Keratinocyte (primary cell): ENCODE results near the gene PPP1R16B. TPM values are rescaled to one million over a fixed set of nuclear protein-coding genes. Genes with fewer than 3 reads are reported as not detected.

Source experiments
- DNase-seq: peaks from one replicate; pipeline ENCODE4 v3.0.0-alpha.2; 2011; ENCODE audit warnings: low read depth, missing footprints, low spot score
- FAIRE-seq: peaks from 2 replicates; lab custom pipeline; 2011; peaks lifted over from hg19 to GRCh38; lab: Jason Lieb, UNC
- H2AFZ ChIP-seq: 2 replicates; pipeline ENCODE4 v1.6.0; 2012; ENCODE audit warnings: low read length, control low read depth, inconsistent platforms; ENCODE audit not compliant: control insufficient read depth
- H3K27ac ChIP-seq: 2 replicates; pipeline ENCODE4 v1.5.1; 2011; ENCODE audit warnings: low read length; ENCODE audit not compliant: control insufficient read depth, insufficient read depth
- H3K27me3 ChIP-seq: 3 replicates; pipeline ENCODE4 v1.6.0; 2011; ENCODE audit warnings: low read length; ENCODE audit not compliant: control insufficient read depth, insufficient read depth; ENCODE audit errors: extremely low read depth
- H3K36me3 ChIP-seq, 2 experiments: 2 replicates in 1 of 2; 3 replicates in 1 of 2; pipeline ENCODE4 v1.5.1; 2011; ENCODE audit warnings: low read length in 2 of 2, mild to moderate bottlenecking in 1 of 2; ENCODE audit not compliant: control insufficient read depth in 2 of 2, insufficient read depth in 2 of 2; ENCODE audit errors: extremely low read depth in 1 of 2
- H3K4me1 ChIP-seq: 3 replicates; pipeline ENCODE4 v1.5.1; 2011; ENCODE audit warnings: low read length; ENCODE audit not compliant: control insufficient read depth, insufficient read depth; ENCODE audit errors: extremely low read depth
- H3K4me2 ChIP-seq: 3 replicates; pipeline ENCODE4 v1.6.0; 2011; ENCODE audit warnings: low read depth, low read length; ENCODE audit not compliant: control insufficient read depth, insufficient read depth; ENCODE audit errors: extremely low read depth
- H3K4me3 ChIP-seq, 3 experiments: fragments of 200-600 bp in 1 of 3; sonication (generic) in 1 of 3; 2 replicates in 2 of 3; 3 replicates in 1 of 3; pipeline ENCODE4 v1.5.1; 2011 to 2016; ENCODE audit warnings: low read length in 3 of 3, mild to moderate bottlenecking in 3 of 3, control low read depth in 2 of 3, inconsistent platforms in 1 of 3, low read depth in 1 of 3, mixed read lengths in 1 of 3, mixed run types in 1 of 3, moderate library complexity in 1 of 3; ENCODE audit not compliant: control insufficient read depth in 2 of 3, insufficient read depth in 2 of 3; ENCODE audit errors: extremely low read depth in 1 of 3
- H3K79me2 ChIP-seq: 2 replicates; pipeline ENCODE4 v1.6.0; 2012; ENCODE audit warnings: low read length; ENCODE audit not compliant: control insufficient read depth, insufficient read depth
- H3K9ac ChIP-seq: 3 replicates; pipeline ENCODE4 v1.6.0; 2011; ENCODE audit warnings: low read length; ENCODE audit not compliant: control insufficient read depth, insufficient read depth; ENCODE audit errors: extremely low read depth
- H3K9me1 ChIP-seq: 3 replicates; pipeline ENCODE4 v1.6.0; 2011; ENCODE audit warnings: low read length; ENCODE audit not compliant: control insufficient read depth, insufficient read depth; ENCODE audit errors: extremely low read depth
- H3K9me3 ChIP-seq: 2 replicates; pipeline ENCODE4 v1.5.1; 2012; ENCODE audit warnings: low read depth, low read length; ENCODE audit not compliant: control insufficient read depth
- H4K20me1 ChIP-seq: 3 replicates; pipeline ENCODE4 v1.6.0; 2011; ENCODE audit warnings: low read length; ENCODE audit not compliant: control insufficient read depth, insufficient read depth; ENCODE audit errors: extremely low read depth
- EZH2 ChIP-seq: IDR thresholded peaks from one replicate; pipeline ENCODE4 v1.6.1; 2012; ENCODE audit warnings: inconsistent platforms, mild to moderate bottlenecking, low read length, moderate library complexity
- dilution Hi-C: fragments of 300-500 bp; cut with MboI; formaldehyde crosslinking; loops from one replicate; pipeline ENCODE4 v1.7.0; 2020; ENCODE audit warnings: low sequenced_read_pairs; ENCODE audit not compliant: extremely low pct_ligation_motif_present
- polyA plus RNA-seq, 5 experiments: library from polyadenylated mRNA; depleted of rRNA in 3 of 5; stranded (reverse) in 3 of 5; stranded (forward) in 1 of 5; unstranded in 1 of 5; fragments of >200 nt; gene quantifications; 1 replicate in 1 of 5; 2 replicates in 3 of 5; 3 replicates in 1 of 5; pipeline versions ENCODE4 v1.2.1 to v1.2.3, GENCODE V29; 2011 to 2012; ENCODE audit warnings: missing spikeins in 2 of 5, low read depth in 1 of 5, low replicate concordance in 1 of 5
- TF ChIP-seq, protein P1 (sequence below), 3 experiments: IDR thresholded peaks in 1 of 3; conservative IDR thresholded peaks in 1 of 3; optimal IDR thresholded peaks in 1 of 3; 2 replicates in 2 of 3; 3 replicates in 1 of 3; pipeline versions ENCODE3 to v1.5.1; 2011; ENCODE audit warnings: low read length in 3 of 3, mild to moderate bottlenecking in 3 of 3, moderate library complexity in 2 of 3, control low read depth in 1 of 3, inconsistent platforms in 1 of 3; ENCODE audit not compliant: insufficient read depth in 2 of 3; ENCODE audit errors: extremely low read depth in 1 of 3

PPP1R16B gene
- polyA plus RNA-seq, 1 donor (not counting 4 experiments of a cell fraction or from before 2014, with no cell fraction given), result not detected

DNA sequence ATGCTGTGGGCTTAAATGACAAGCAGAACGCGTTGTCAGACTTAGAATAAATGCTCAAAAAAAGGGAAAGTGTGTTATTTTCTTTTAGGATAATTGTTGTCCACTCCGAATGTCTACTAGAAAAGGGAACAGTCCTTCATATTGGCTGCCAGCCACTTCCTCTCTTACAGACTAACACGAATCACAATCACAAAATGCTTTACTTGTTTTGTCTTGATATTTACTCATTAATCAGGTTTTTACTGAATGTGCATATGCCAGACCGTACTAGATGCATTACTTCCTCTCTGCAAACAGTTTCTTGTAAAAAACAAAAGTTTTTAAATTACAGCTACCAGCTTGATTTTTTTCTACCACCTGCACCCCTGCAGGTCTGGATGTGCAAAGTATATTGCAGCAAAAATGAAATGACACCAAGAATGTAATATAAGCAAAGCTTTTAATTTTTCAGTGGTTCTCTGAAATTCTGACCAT lies 157.5 kb downstream of the PPP1R16B start:
- H3K9ac ChIP-seq, result peak overlapping the region; percentile 97
- H3K27me3 ChIP-seq, result no peaks in the 10 kb centered on the region
- peak overlapping the region; percentile 95 for H2AFZ ChIP-seq
- H3K4me2 ChIP-seq, result peak overlapping the region; percentile 76
- H3K4me1 ChIP-seq, result peaks cover 17% of the 10 kb centered on the region
- DNase-seq, result no peak
- TF ChIP-seq EZH2, result no peak
- TF ChIP-seq, protein P1, sequence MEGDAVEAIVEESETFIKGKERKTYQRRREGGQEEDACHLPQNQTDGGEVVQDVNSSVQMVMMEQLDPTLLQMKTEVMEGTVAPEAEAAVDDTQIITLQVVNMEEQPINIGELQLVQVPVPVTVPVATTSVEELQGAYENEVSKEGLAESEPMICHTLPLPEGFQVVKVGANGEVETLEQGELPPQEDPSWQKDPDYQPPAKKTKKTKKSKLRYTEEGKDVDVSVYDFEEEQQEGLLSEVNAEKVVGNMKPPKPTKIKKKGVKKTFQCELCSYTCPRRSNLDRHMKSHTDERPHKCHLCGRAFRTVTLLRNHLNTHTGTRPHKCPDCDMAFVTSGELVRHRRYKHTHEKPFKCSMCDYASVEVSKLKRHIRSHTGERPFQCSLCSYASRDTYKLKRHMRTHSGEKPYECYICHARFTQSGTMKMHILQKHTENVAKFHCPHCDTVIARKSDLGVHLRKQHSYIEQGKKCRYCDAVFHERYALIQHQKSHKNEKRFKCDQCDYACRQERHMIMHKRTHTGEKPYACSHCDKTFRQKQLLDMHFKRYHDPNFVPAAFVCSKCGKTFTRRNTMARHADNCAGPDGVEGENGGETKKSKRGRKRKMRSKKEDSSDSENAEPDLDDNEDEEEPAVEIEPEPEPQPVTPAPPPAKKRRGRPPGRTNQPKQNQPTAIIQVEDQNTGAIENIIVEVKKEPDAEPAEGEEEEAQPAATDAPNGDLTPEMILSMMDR (optimal IDR thresholded peaks at IDR 0.05 in 1 of 3, IDR thresholded peaks at IDR 0.05 in 1 of 3, conservative IDR thresholded peaks at IDR 0.05 in 1 of 3; ENCODE audit: extremely low read depth in 1 of 3, insufficient read depth in 2 of 3, low read length in 3 of 3), result no peak
- no peaks in the 10 kb centered on the region for H3K9me1 ChIP-seq
- FAIRE-seq, result no peak
- H3K27ac ChIP-seq, result peak overlapping the region; percentile 91
- no peaks in the 10 kb centered on the region for H3K9me3 ChIP-seq
- peaks cover 51% of the 10 kb centered on the region for H3K79me2 ChIP-seq
- peak overlapping the region; percentile 86 to 99 (median 96) for H3K4me3 ChIP-seq
- H3K36me3 ChIP-seq, result peaks cover 1 to 3% of the 10 kb centered on the region in 2 experiments
- dilution Hi-C loops, result no loop called here
- H4K20me1 ChIP-seq, result no peaks in the 10 kb centered on the region

DNA sequence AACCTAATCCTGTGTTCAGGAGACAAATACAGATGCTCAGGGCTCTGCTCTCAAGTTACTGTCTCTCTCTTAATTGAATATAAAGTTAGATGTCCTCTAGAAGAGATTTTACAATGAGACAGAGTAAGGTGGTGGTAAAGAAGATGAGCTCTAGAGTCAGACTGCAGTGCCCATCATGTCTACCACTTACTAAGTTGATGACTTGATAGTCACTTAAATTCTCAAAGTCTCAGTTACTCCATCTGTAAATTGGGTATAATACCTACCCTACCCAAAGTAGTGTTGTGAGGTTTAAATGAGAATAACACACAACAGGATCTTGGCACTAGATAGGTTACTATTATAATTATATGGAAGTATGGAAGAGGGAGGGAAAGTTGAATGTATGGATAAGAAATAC lies 158.2 kb downstream of the PPP1R16B start:
- Histone ChIP-seq H3K36me3 (peaks cover 1 to 3% of the 10 kb centered on the region in 2 experiments), H3K9me1 (no peaks in the 10 kb centered on the region), H3K79me2 (peaks cover 52% of the 10 kb centered on the region), H3K27me3 (no peaks in the 10 kb centered on the region), H3K9ac (no peak overlapping the region), H3K27ac (no peak overlapping the region), H3K4me2 (no peak overlapping the region), H4K20me1 (no peaks in the 10 kb centered on the region), H3K4me3 (no peak overlapping the region), H3K9me3 (no peaks in the 10 kb centered on the region), H3K4me1 (peaks cover 17% of the 10 kb centered on the region), H2AFZ (no peak overlapping the region)
- FAIRE-seq (no peak), DNase-seq (no peak)
- TF ChIP-seq, protein P1 (optimal IDR thresholded peaks at IDR 0.05 in 1 of 3, IDR thresholded peaks at IDR 0.05 in 1 of 3, conservative IDR thresholded peaks at IDR 0.05 in 1 of 3; ENCODE audit: extremely low read depth in 1 of 3, insufficient read depth in 2 of 3, low read length in 3 of 3), result no peak
- no peak for TF ChIP-seq EZH2
- dilution Hi-C loops, result no loop called here
